ENCODE measurements around the gene PRSS2. TPM values are rescaled to one million over a fixed set of nuclear protein-coding genes. Genes with fewer than 3 reads are reported as not detected.

The PRSS2 gene
- total and polyA plus RNA-seq, 2 donors from 2014 or later = not detected

- Histone ChIP-seq H3K27me3 (ENCODE audit: control insufficient read depth, insufficient read depth, low read length) (no peaks in the 10 kb centered on the region), H3K36me3 (ENCODE audit: control insufficient read depth in 2 of 3, insufficient read depth in 3 of 3, low read length in 3 of 3) (no peaks in the 10 kb centered on the region), H3K4me1 (ENCODE audit: control insufficient read depth in 2 of 3, insufficient read depth in 2 of 3, low read depth in 1 of 3, low read length in 3 of 3) (peaks cover 0 to 5% (median 0%) of the 10 kb centered on the region in 3 donors), H3K9ac (ENCODE audit: low read length in 3 of 3) (no peak overlapping the region), H3K4me3 (ENCODE audit: low read length in 3 of 3) (no peak overlapping the region), H3K9me3 (ENCODE audit: control insufficient read depth in 2 of 3, insufficient read depth in 1 of 3, low read length in 3 of 3) (no peaks in the 10 kb centered on the region), H3K27ac (ENCODE audit: low read depth in 2 of 2, low read length in 2 of 2) (no peak overlapping the region)
- intact Hi-C loops (cut with DNase I) = loop anchor here (10.0 kb wide), 1 partner anchor 67 kb away; no protein-coding TSS in a partner anchor
- DNase-seq (no peak), FAIRE-seq (no peak)
- no peak for TF ChIP-seq CTCF (IDR thresholded peaks at IDR 0.05; ENCODE audit: borderline replicate concordance, extremely low read depth, insufficient read depth)
Observed at GRCh38 chr7:142772051-142772450, 1.3 kb downstream of the PRSS2 start.

- Histone ChIP-seq H3K4me1 (ENCODE audit: control insufficient read depth in 2 of 3, insufficient read depth in 2 of 3, low read depth in 1 of 3, low read length in 3 of 3) (peaks cover 0 to 5% (median 0%) of the 10 kb centered on the region in 3 donors), H3K4me3 (ENCODE audit: low read length in 3 of 3) (no peak overlapping the region), H3K27ac (ENCODE audit: low read depth in 2 of 2, low read length in 2 of 2) (no peak overlapping the region), H3K9me3 (ENCODE audit: control insufficient read depth in 2 of 3, insufficient read depth in 1 of 3, low read length in 3 of 3) (no peaks in the 10 kb centered on the region), H3K27me3 (ENCODE audit: control insufficient read depth, insufficient read depth, low read length) (no peaks in the 10 kb centered on the region), H3K36me3 (ENCODE audit: control insufficient read depth in 2 of 3, insufficient read depth in 3 of 3, low read length in 3 of 3) (no peaks in the 10 kb centered on the region), H3K9ac (ENCODE audit: low read length in 3 of 3) (no peak overlapping the region)
- intact Hi-C loops (cut with DNase I) = loop anchor here (10.0 kb wide), 1 partner anchor 68 kb away; no protein-coding TSS in a partner anchor
- TF ChIP-seq CTCF (IDR thresholded peaks at IDR 0.05; ENCODE audit: borderline replicate concordance, extremely low read depth, insufficient read depth) = no peak
- DNase-seq (no peak), FAIRE-seq (no peak)
Observed at GRCh38 chr7:142772673-142773072, 1.9 kb downstream of the PRSS2 start.

- no peaks in the 10 kb centered on the region for H3K36me3 ChIP-seq (ENCODE audit: control insufficient read depth in 2 of 3, insufficient read depth in 3 of 3, low read length in 3 of 3)
- no peak for TF ChIP-seq CTCF (IDR thresholded peaks at IDR 0.05; ENCODE audit: borderline replicate concordance, extremely low read depth, insufficient read depth)
- no peak overlapping the region for H3K4me3 ChIP-seq (ENCODE audit: low read length in 3 of 3)
- intact Hi-C loops (cut with DNase I) = loop anchor here (10.0 kb wide), 1 partner anchor 68 kb away; no protein-coding TSS in a partner anchor
- no peak overlapping the region for H3K9ac ChIP-seq (ENCODE audit: low read length in 3 of 3)
- H3K27ac ChIP-seq (ENCODE audit: low read depth in 2 of 2, low read length in 2 of 2) = no peak overlapping the region
- no peak for FAIRE-seq
- H3K9me3 ChIP-seq (ENCODE audit: control insufficient read depth in 2 of 3, insufficient read depth in 1 of 3, low read length in 3 of 3) = no peaks in the 10 kb centered on the region
- peaks cover 0 to 5% (median 0%) of the 10 kb centered on the region in 3 donors for H3K4me1 ChIP-seq (ENCODE audit: control insufficient read depth in 2 of 3, insufficient read depth in 2 of 3, low read depth in 1 of 3, low read length in 3 of 3)
- DNase-seq = no peak
- no peaks in the 10 kb centered on the region for H3K27me3 ChIP-seq (ENCODE audit: control insufficient read depth, insufficient read depth, low read length)
Observed at GRCh38 chr7:142773230-142773629, 2.5 kb downstream of the PRSS2 start.
